H9 (cell line): ENCODE data around the gene ERC2. TPM values are rescaled to one million over a fixed set of nuclear protein-coding genes. Genes with fewer than 3 reads are reported as not detected.

Source experiments
- DNase-seq: peaks from one replicate; pipeline ENCODE4 v3.0.0-alpha.2; 2017
- H2AFZ ChIP-seq: one replicate; pipeline ENCODE4 v1.6.1; 2013; ENCODE audit warnings: mild to moderate bottlenecking, low read length, control low read depth, moderate library complexity
- H2AK5ac ChIP-seq: 2 replicates; pipeline ENCODE4 v1.6.1; 2013; ENCODE audit warnings: low read length, control low read depth, mixed read lengths; ENCODE audit not compliant: insufficient read length
- H2BK120ac ChIP-seq: one replicate; pipeline ENCODE4 v1.6.1; 2013; ENCODE audit warnings: low read depth, mild to moderate bottlenecking, low read length, control low read depth, inconsistent platforms; ENCODE audit not compliant: poor library complexity, severe bottlenecking
- H2BK12ac ChIP-seq: 2 replicates; pipeline ENCODE4 v1.6.1; 2013; ENCODE audit warnings: low read length, control low read depth, mixed read lengths, low read depth; ENCODE audit not compliant: insufficient read length
- H2BK15ac ChIP-seq: 2 replicates; pipeline ENCODE4 v1.6.1; 2013; ENCODE audit warnings: low read depth, low read length, control low read depth
- H2BK20ac ChIP-seq: one replicate; pipeline ENCODE4 v1.6.1; 2013; ENCODE audit warnings: low read depth, mild to moderate bottlenecking, low read length, control low read depth, inconsistent platforms; ENCODE audit not compliant: poor library complexity, severe bottlenecking
- H2BK5ac ChIP-seq: 2 replicates; pipeline ENCODE4 v1.6.1; 2013; ENCODE audit warnings: low read length, control low read depth, mixed read lengths; ENCODE audit not compliant: insufficient read length
- H3K14ac ChIP-seq: 2 replicates; pipeline ENCODE4 v1.6.1; 2013; ENCODE audit warnings: low read length, control low read depth; ENCODE audit not compliant: insufficient read depth
- H3K18ac ChIP-seq: 2 replicates; pipeline ENCODE4 v1.6.1; 2013; ENCODE audit warnings: low read depth, mild to moderate bottlenecking, mixed read lengths, low read length, control low read depth; ENCODE audit not compliant: insufficient read length
- H3K23ac ChIP-seq: 2 replicates; pipeline ENCODE4 v1.6.1; 2013; ENCODE audit warnings: low read length, control low read depth, mixed read lengths, low read depth; ENCODE audit not compliant: insufficient read length
- H3K23me2 ChIP-seq: 2 replicates; pipeline ENCODE4 v1.6.1; 2013; ENCODE audit warnings: low read depth, mild to moderate bottlenecking, mixed read lengths, low read length, control low read depth; ENCODE audit not compliant: insufficient read length, poor library complexity, severe bottlenecking
- H3K27ac ChIP-seq: 2 replicates; pipeline ENCODE4 v1.5.1; 2013; ENCODE audit warnings: low read length, control low read depth, mixed read lengths, low read depth; ENCODE audit not compliant: insufficient read length
- H3K27me3 ChIP-seq: 2 replicates; pipeline ENCODE4 v1.6.1; 2013; ENCODE audit warnings: low read length, control low read depth, inconsistent platforms; ENCODE audit not compliant: insufficient read depth
- H3K4ac ChIP-seq: 2 replicates; pipeline ENCODE4 v1.6.1; 2013; ENCODE audit warnings: low read depth, mild to moderate bottlenecking, control low read depth, inconsistent platforms, low read length, moderate library complexity
- H3K4me1 ChIP-seq: 2 replicates; pipeline ENCODE4 v1.6.1; 2013; ENCODE audit warnings: low read length, control low read depth, inconsistent platforms; ENCODE audit not compliant: insufficient read depth
- H3K4me2 ChIP-seq: 2 replicates; pipeline ENCODE4 v1.6.1; 2013; ENCODE audit warnings: low read length, control low read depth, mixed read lengths; ENCODE audit not compliant: insufficient read length, insufficient read depth
- H3K56ac ChIP-seq: 2 replicates; pipeline ENCODE4 v1.6.1; 2013; ENCODE audit warnings: low read depth, mild to moderate bottlenecking, mixed read lengths, low read length, control low read depth; ENCODE audit not compliant: insufficient read length
- H3K79me1 ChIP-seq: 2 replicates; pipeline ENCODE4 v1.6.1; 2013; ENCODE audit warnings: low read depth, mild to moderate bottlenecking, moderate library complexity, low read length, control low read depth, inconsistent platforms; ENCODE audit not compliant: insufficient read depth, poor library complexity, severe bottlenecking
- H3K79me2 ChIP-seq: 2 replicates; pipeline ENCODE4 v1.6.1; 2013; ENCODE audit warnings: low read length, control low read depth, inconsistent platforms; ENCODE audit not compliant: insufficient read depth
- H3K9ac ChIP-seq: 2 replicates; pipeline ENCODE4 v1.6.1; 2013; ENCODE audit warnings: low read length, control low read depth, mixed read lengths; ENCODE audit not compliant: insufficient read length; ENCODE audit errors: extremely low read depth
- H3K9me3 ChIP-seq: one replicate; pipeline ENCODE4 v1.6.1; 2013; ENCODE audit warnings: low read depth, low read length, inconsistent platforms; ENCODE audit not compliant: control insufficient read depth
- H3T11ph ChIP-seq: one replicate; pipeline ENCODE4 v1.6.1; 2013; ENCODE audit warnings: mild to moderate bottlenecking, low read length, control low read depth, inconsistent platforms
- H4K20me1 ChIP-seq: one replicate; pipeline ENCODE4 v1.6.1; 2013; ENCODE audit not compliant: control insufficient read depth, insufficient read length, insufficient read depth
- H4K5ac ChIP-seq: 2 replicates; pipeline ENCODE4 v1.6.1; 2013; ENCODE audit warnings: low read depth, mild to moderate bottlenecking, mixed read lengths, low read length, control low read depth; ENCODE audit not compliant: insufficient read length
- H4K8ac ChIP-seq: replicated peaks from 2 replicates; pipeline ENCODE4 v1.6.1; 2013; ENCODE audit warnings: low read length, control low read depth, mixed read lengths, low read depth; ENCODE audit not compliant: insufficient read length
- H4K91ac ChIP-seq: 2 replicates; pipeline ENCODE4 v1.6.1; 2013; ENCODE audit warnings: low read depth, mild to moderate bottlenecking, moderate library complexity, mixed read lengths, low read length, control low read depth; ENCODE audit not compliant: insufficient read length
- H3K27ac Mint-ChIP-seq, 3 experiments: 2 replicates in 2 of 3; 3 replicates in 1 of 3; pipeline ENCODE4 v1.8.0; 2020 to 2021; ENCODE audit warnings: mixed read lengths in 3 of 3, mild to moderate bottlenecking in 1 of 3, moderate library complexity in 1 of 3
- H3K27me3 Mint-ChIP-seq: 2 replicates; pipeline ENCODE4 v1.8.0; 2021; ENCODE audit warnings: low read depth, mild to moderate bottlenecking, moderate library complexity, mixed read lengths
- H3K36me3 Mint-ChIP-seq, 3 experiments: 2 replicates in 2 of 3; 3 replicates in 1 of 3; pipeline ENCODE4 v1.8.0; 2020 to 2021; ENCODE audit warnings: low read depth in 3 of 3, mixed read lengths in 3 of 3; ENCODE audit not compliant: insufficient read depth in 1 of 3
- H3K4me1 Mint-ChIP-seq, 2 experiments: 2 replicates each; pipeline ENCODE4 v1.8.0; 2020; ENCODE audit warnings: mixed read lengths in 2 of 2
- H3K4me3 Mint-ChIP-seq, 2 experiments: 2 replicates in 1 of 2; 3 replicates in 1 of 2; pipeline ENCODE4 v1.8.0; 2020 to 2021; ENCODE audit warnings: mild to moderate bottlenecking in 2 of 2, mixed read lengths in 2 of 2, moderate library complexity in 1 of 2
- H3K9me3 Mint-ChIP-seq, 2 experiments: 2 replicates in 1 of 2; 3 replicates in 1 of 2; pipeline ENCODE4 v1.8.0; 2020; ENCODE audit warnings: mild to moderate bottlenecking in 2 of 2, mixed read lengths in 2 of 2, moderate library complexity in 1 of 2
- WGBS: extraction: QIAGEN DNeasy Blood & Tissue Kit; methylation state at CpG from one replicate; pipeline ENCODE4 v1.1.7; 2013; ENCODE audit warnings: missing lambda C conversion rate, low lambda C conversion rate, mixed read lengths; ENCODE audit not compliant: insufficient read length; ENCODE audit errors: extremely low coverage; 5-methylcytosine and 5-hydroxymethylcytosine counted together
- total RNA-seq: library from RNA; stranded (reverse); gene quantifications from 2 replicates; pipeline ENCODE4 v1.2.1, GENCODE V29; 2021
- TF ChIP-seq, protein P1 (sequence below): fragments of 200-600 bp; sonication (generic); conservative IDR thresholded peaks from 3 replicates; pipeline ENCODE4 v1.8.0; 2021; ENCODE audit warnings: antibody characterized with exemption, mild to moderate bottlenecking

Gene ERC2
- total RNA-seq, 1 experiment from 2014 or later, result 15.4 TPM

GRCh38 chr3:55988905-55989304, 479.4 kb downstream of the ERC2 start:
- Histone ChIP-seq H3T11ph (no peak overlapping the region), H2AFZ (no peak overlapping the region), H2BK15ac (no peak overlapping the region), H3K23ac (no peak overlapping the region), H3K4ac (no peak overlapping the region), H3K4me2 (no peak overlapping the region), H3K56ac (no peak overlapping the region), H4K20me1 (no peaks in the 10 kb centered on the region), H3K79me1 (no peaks in the 10 kb centered on the region), H4K91ac (no peak overlapping the region), H2BK20ac (no peak overlapping the region), H2AK5ac (no peak overlapping the region), H3K27ac (no peak overlapping the region), H2BK12ac (no peak overlapping the region), H2BK5ac (no peak overlapping the region), H4K8ac (no peak overlapping the region), H3K9ac (no peak overlapping the region), H4K5ac (no peak overlapping the region), H3K23me2 (no peaks in the 10 kb centered on the region), H3K27me3 (no peaks in the 10 kb centered on the region), H2BK120ac (no peak overlapping the region), H3K9me3 (no peaks in the 10 kb centered on the region), H3K18ac (no peak overlapping the region), H3K79me2 (no peaks in the 10 kb centered on the region), H3K4me1 (no peaks in the 10 kb centered on the region), H3K14ac (no peak overlapping the region)
- TF ChIP-seq, protein P1, sequence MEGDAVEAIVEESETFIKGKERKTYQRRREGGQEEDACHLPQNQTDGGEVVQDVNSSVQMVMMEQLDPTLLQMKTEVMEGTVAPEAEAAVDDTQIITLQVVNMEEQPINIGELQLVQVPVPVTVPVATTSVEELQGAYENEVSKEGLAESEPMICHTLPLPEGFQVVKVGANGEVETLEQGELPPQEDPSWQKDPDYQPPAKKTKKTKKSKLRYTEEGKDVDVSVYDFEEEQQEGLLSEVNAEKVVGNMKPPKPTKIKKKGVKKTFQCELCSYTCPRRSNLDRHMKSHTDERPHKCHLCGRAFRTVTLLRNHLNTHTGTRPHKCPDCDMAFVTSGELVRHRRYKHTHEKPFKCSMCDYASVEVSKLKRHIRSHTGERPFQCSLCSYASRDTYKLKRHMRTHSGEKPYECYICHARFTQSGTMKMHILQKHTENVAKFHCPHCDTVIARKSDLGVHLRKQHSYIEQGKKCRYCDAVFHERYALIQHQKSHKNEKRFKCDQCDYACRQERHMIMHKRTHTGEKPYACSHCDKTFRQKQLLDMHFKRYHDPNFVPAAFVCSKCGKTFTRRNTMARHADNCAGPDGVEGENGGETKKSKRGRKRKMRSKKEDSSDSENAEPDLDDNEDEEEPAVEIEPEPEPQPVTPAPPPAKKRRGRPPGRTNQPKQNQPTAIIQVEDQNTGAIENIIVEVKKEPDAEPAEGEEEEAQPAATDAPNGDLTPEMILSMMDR, result no peak
- Mint-ChIP-seq H3K27ac (peak overlapping the region in 2 of 3 experiments; percentile 58 to 88; a peak in 2 of 7 replicates), H3K9me3 (no peaks in the 10 kb centered on the region), H3K36me3 (no peaks in the 10 kb centered on the region; a peak in 1 of 7 replicates), H3K4me1 (peaks cover 12 to 26% of the 10 kb centered on the region in 2 experiments), H3K27me3 (no peaks in the 10 kb centered on the region), H3K4me3 (no peak overlapping the region)
- no CpG with 5 or more reads among the region's 3 CpGs for WGBS
- no peak for DNase-seq
